ENCODE data around the gene DMRTB1. TPM values are rescaled to one million over a fixed set of nuclear protein-coding genes. Genes with fewer than 3 reads are reported as not detected.

The DMRTB1 gene
- total and polyA plus RNA-seq, 2 of the 8 experiments (the other 6 are each of a cell fraction or from before 2014, with no cell fraction given), result 0.06 to 0.35 TPM

DNA sequence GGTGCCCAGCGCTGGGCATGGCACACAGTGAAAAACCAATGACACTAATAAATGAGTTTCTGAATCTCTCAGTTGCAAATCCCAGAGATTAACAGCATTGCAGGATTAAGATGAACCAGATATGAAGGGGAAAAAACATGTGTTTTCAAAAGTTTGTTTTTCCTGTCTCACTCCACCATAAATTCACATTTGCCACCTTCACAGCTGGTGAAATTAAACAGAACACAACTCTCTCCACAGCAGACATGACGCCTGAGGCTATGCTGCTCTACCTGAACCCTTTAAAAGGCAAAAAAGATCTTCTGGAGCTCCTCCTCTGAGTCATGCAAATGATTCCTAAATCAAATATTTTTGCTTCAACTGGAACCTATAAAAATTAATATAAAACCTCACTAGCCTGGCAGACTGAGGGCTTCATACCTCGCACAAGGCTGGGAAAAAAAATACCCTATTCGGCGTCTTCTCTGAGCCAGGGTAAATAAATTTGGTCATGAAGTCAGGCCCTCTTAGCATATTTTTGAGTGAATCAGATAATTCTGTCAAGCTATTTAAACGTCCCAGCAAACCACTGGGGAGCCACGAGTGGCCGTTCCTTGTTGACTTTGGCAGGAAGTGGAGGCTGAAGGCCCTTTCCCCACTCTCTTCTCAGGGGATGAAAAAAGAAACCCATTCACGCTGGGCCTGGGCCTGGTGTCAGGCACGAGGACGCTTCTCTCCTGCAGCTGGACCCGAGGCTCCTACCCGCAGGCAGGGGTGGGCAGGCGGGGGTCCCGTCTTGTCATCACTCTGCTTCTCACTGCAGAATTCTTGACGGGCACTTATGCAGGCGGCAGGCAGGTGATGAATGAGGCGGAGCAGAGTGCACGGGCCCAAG lies 53.0 kb downstream of the DMRTB1 start:
- no peak overlapping the region for H3K27ac ChIP-seq (ENCODE audit: low read depth, low read length)
- no peak overlapping the region for H3K4me3 ChIP-seq (ENCODE audit: extremely low read depth in 1 of 4, insufficient read depth in 2 of 4, low read depth in 3 of 4, low read length in 4 of 4)
- no peak overlapping the region for H3K4ac ChIP-seq (replicated peaks; ENCODE audit: insufficient read length, low read depth, low read length)
- DNase-seq (ENCODE audit: low read depth in 1 of 2, low spot score in 2 of 2) (no peak), FAIRE-seq (no peak)
- H3K23ac ChIP-seq (ENCODE audit: insufficient read length), result no peak overlapping the region
- no peak overlapping the region for H2BK20ac ChIP-seq (ENCODE audit: low read length)
- no peak overlapping the region for H3K14ac ChIP-seq (ENCODE audit: insufficient read length)
- 86% methylated on average over 19 of the region's 19 CpGs; no CpG with 5 or more reads in 1 of the 2 experiments for WGBS, 2 experiments (ENCODE audit: extremely low coverage in 1 of 2, insufficient coverage in 1 of 2, insufficient read length in 1 of 2, insufficient replicate concordance in 2 of 2, low coverage in 1 of 2, low lambda C conversion rate in 2 of 2, missing lambda C conversion rate in 1 of 2)
- no peak overlapping the region; the same call in 1 of the 2 replicates for H2BK5ac ChIP-seq (ENCODE audit: low read depth, low read length)
- no peak overlapping the region for H3K56ac ChIP-seq (replicated peaks; ENCODE audit: insufficient read length, low read depth, low read length)
- no peaks in the 10 kb centered on the region for H3K79me2 ChIP-seq (ENCODE audit: control insufficient read depth in 1 of 2, insufficient read depth in 2 of 2, low read length in 2 of 2)
- no peaks in the 10 kb centered on the region for H3K27me3 ChIP-seq (replicated peaks in 1 of 4; ENCODE audit: control insufficient read depth in 3 of 4, extremely low read depth in 1 of 4, insufficient read depth in 3 of 4, low read length in 3 of 4)
- no peak overlapping the region for H2BK120ac ChIP-seq (replicated peaks; ENCODE audit: low read depth, low read length)
- ChIA-PET CTCF (ENCODE audit: partially characterized antibody) (interaction anchor here (0.7 to 3.1 kb wide), 10 partner anchors 8 to 223 kb away, joined by 3 to 25 read pairs (median 3); no protein-coding TSS in a partner anchor), POLR2A (ENCODE audit: partially characterized antibody) (no interaction called here)
- H3K4me1 ChIP-seq (replicated peaks in 1 of 4; ENCODE audit: control insufficient read depth in 3 of 4, insufficient read depth in 4 of 4, low read length in 3 of 4), result peaks cover 0 to 17% (median 3%) of the 10 kb centered on the region in 4 experiments; a peak in 1 of 7 replicates
- H4K8ac ChIP-seq (ENCODE audit: extremely low read depth, insufficient read depth, low read length), result no peak overlapping the region
- H2BK12ac ChIP-seq (ENCODE audit: low read depth, low read length), result no peak overlapping the region
- H2AK5ac ChIP-seq (ENCODE audit: low read depth, low read length), result no peak overlapping the region
- H2AFZ ChIP-seq (ENCODE audit: low read length), result no peak overlapping the region
- no peak overlapping the region for H3K9ac ChIP-seq (replicated peaks in 1 of 4; ENCODE audit: extremely low read depth in 1 of 4, low read depth in 3 of 4, low read length in 3 of 4)
- H4K20me1 ChIP-seq (replicated peaks in 1 of 2; ENCODE audit: control insufficient read depth in 1 of 2, insufficient read depth in 2 of 2, low read length in 2 of 2), result no peaks in the 10 kb centered on the region
- H3K23me2 ChIP-seq (ENCODE audit: low read depth, low read length), result no peaks in the 10 kb centered on the region
- no peak overlapping the region for H2BK15ac ChIP-seq (ENCODE audit: low read length)
- no peak overlapping the region for H3K18ac ChIP-seq (ENCODE audit: extremely low read depth, low read length)
- H3K9me3 ChIP-seq (ENCODE audit: insufficient read depth in 2 of 2, low read depth in 1 of 2, low read length in 1 of 2), result no peaks in the 10 kb centered on the region
- no peaks in the 10 kb centered on the region for H3K36me3 ChIP-seq (ENCODE audit: control insufficient read depth in 2 of 4, insufficient read depth in 4 of 4, low read length in 3 of 4)
- H4K5ac ChIP-seq (ENCODE audit: insufficient read length, low read depth, low read length), result no peak overlapping the region
- H4K91ac ChIP-seq (replicated peaks; ENCODE audit: insufficient read length, low read length), result no peak overlapping the region
- no peak overlapping the region for H3K4me2 ChIP-seq (ENCODE audit: insufficient read depth in 1 of 2, low read depth in 2 of 2, low read length in 2 of 2)
- no peaks in the 10 kb centered on the region for H3K79me1 ChIP-seq (ENCODE audit: low read depth, low read length)
- TF ChIP-seq SIN3A (conservative IDR thresholded peaks at IDR 0.05 in 1 of 2, IDR thresholded peaks at IDR 0.05 in 1 of 2; ENCODE audit: low read depth in 1 of 2, low read length in 2 of 2) (no peak), SP4 (IDR thresholded peaks at IDR 0.05; ENCODE audit: low read length) (no peak), YY1 (IDR thresholded peaks at IDR 0.05; ENCODE audit: low read depth, low read length) (no peak), ASH2L (IDR thresholded peaks at IDR 0.05; ENCODE audit: low read length) (no peak), SP2 (IDR thresholded peaks at IDR 0.05; ENCODE audit: low read length) (no peak), TBP (IDR thresholded peaks at IDR 0.05; ENCODE audit: low read depth, low read length) (no peak), KDM5A (IDR thresholded peaks at IDR 0.05; ENCODE audit: low read length) (no peak), GABPA (IDR thresholded peaks at IDR 0.05; ENCODE audit: borderline replicate concordance, insufficient read depth, low read length) (no peak), POLR2AphosphoS5 (IDR thresholded peaks at IDR 0.05; ENCODE audit: low read depth, low read length) (no peak), RBBP5 (IDR thresholded peaks at IDR 0.05; ENCODE audit: borderline replicate concordance, low read depth, low read length) (no peak), JUN (IDR thresholded peaks at IDR 0.05; ENCODE audit: low read depth, low read length) (no peak)
